KMS-11 (cell line): Measurements from ENCODE around the gene KCNE4.

Source experiments
- H2AFZ ChIP-seq: fragments of 200-600 bp; sonication (generic); 2 replicates; pipeline ENCODE4 v1.6.1; 2016; ENCODE audit warnings: antibody characterized with exemption, mixed run types, low read depth
- H3K27ac ChIP-seq: fragments of 200-600 bp; sonication (generic); 2 replicates; pipeline ENCODE4 v1.6.1; 2016; ENCODE audit warnings: mild to moderate bottlenecking, mixed run types
- H3K27me3 ChIP-seq: fragments of 200-600 bp; sonication (generic); 2 replicates; pipeline ENCODE4 v1.6.1; 2017; ENCODE audit warnings: mild to moderate bottlenecking, low read depth, mixed run types, moderate library complexity; ENCODE audit not compliant: insufficient read depth
- H3K36me3 ChIP-seq: fragments of 200-600 bp; sonication (generic); 2 replicates; pipeline ENCODE4 v1.6.1; 2017; ENCODE audit warnings: mild to moderate bottlenecking, mixed run types; ENCODE audit not compliant: insufficient read depth
- H3K4me1 ChIP-seq: fragments of 200-600 bp; sonication (generic); 2 replicates; pipeline ENCODE4 v1.6.1; 2016; ENCODE audit warnings: mild to moderate bottlenecking, low read depth, mixed run types; ENCODE audit not compliant: poor library complexity, severe bottlenecking
- H3K4me2 ChIP-seq: fragments of 200-600 bp; sonication (generic); 2 replicates; pipeline ENCODE4 v1.7.0; 2016; ENCODE audit warnings: mild to moderate bottlenecking, mixed run types
- H3K4me3 ChIP-seq: fragments of 200-600 bp; sonication (generic); IDR thresholded peaks from 2 replicates; pipeline ENCODE4 v1.6.1; 2017; ENCODE audit warnings: low read depth, low read length, mixed read lengths; ENCODE audit not compliant: insufficient read depth
- H3K79me2 ChIP-seq: fragments of 200-600 bp; sonication (generic); 2 replicates; pipeline ENCODE4 v1.6.1; 2016; ENCODE audit warnings: low read depth, mixed run types; ENCODE audit not compliant: insufficient read depth
- H3K9ac ChIP-seq: fragments of 200-600 bp; sonication (generic); 2 replicates; pipeline ENCODE4 v1.6.1; 2016; ENCODE audit warnings: mild to moderate bottlenecking, mixed run types
- H4K20me1 ChIP-seq: fragments of 200-600 bp; sonication (generic); 2 replicates; pipeline ENCODE4 v1.6.1; 2016; ENCODE audit warnings: mild to moderate bottlenecking, mixed run types; ENCODE audit not compliant: insufficient read depth
- TF ChIP-seq, protein P1 (sequence below): fragments of 200-600 bp; sonication (generic); conservative IDR thresholded peaks from 2 replicates; pipeline ENCODE4 v1.6.1; 2017; ENCODE audit warnings: low read depth, mild to moderate bottlenecking, antibody characterized with exemption, low read length, moderate library complexity, mixed read lengths

KCNE4 gene

DNA sequence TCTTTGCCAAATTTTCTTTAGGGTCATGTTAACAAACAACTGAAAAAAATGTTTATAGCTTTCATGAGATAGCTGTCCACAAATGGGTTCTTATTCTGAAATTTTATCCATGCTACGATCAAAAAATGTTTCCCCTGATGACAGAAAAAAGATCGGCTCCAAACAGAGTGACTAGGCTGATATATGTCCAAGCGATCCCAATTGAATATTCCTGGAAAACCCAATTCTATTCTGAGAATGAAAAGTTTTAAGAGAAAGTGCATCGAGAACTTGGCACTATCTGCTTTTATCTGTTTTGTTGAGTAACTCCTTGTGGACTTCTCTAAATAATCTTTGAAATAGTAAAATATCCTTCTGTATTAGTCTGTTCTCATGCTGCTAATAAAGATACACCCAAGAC, 19.1 kb downstream of the KCNE4 start:
- no peak overlapping the region for H2AFZ ChIP-seq
- H3K27me3 ChIP-seq, result no peaks in the 10 kb centered on the region
- no peak overlapping the region for H3K4me3 ChIP-seq
- H3K9ac ChIP-seq, result no peak overlapping the region
- H4K20me1 ChIP-seq, result no peaks in the 10 kb centered on the region
- H3K4me2 ChIP-seq, result no peak overlapping the region
- no peaks in the 10 kb centered on the region for H3K36me3 ChIP-seq
- TF ChIP-seq, protein P1, sequence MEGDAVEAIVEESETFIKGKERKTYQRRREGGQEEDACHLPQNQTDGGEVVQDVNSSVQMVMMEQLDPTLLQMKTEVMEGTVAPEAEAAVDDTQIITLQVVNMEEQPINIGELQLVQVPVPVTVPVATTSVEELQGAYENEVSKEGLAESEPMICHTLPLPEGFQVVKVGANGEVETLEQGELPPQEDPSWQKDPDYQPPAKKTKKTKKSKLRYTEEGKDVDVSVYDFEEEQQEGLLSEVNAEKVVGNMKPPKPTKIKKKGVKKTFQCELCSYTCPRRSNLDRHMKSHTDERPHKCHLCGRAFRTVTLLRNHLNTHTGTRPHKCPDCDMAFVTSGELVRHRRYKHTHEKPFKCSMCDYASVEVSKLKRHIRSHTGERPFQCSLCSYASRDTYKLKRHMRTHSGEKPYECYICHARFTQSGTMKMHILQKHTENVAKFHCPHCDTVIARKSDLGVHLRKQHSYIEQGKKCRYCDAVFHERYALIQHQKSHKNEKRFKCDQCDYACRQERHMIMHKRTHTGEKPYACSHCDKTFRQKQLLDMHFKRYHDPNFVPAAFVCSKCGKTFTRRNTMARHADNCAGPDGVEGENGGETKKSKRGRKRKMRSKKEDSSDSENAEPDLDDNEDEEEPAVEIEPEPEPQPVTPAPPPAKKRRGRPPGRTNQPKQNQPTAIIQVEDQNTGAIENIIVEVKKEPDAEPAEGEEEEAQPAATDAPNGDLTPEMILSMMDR, result no peak
- H3K79me2 ChIP-seq, result no peaks in the 10 kb centered on the region
- no peak overlapping the region for H3K27ac ChIP-seq
- peaks cover 23% of the 10 kb centered on the region for H3K4me1 ChIP-seq

DNA sequence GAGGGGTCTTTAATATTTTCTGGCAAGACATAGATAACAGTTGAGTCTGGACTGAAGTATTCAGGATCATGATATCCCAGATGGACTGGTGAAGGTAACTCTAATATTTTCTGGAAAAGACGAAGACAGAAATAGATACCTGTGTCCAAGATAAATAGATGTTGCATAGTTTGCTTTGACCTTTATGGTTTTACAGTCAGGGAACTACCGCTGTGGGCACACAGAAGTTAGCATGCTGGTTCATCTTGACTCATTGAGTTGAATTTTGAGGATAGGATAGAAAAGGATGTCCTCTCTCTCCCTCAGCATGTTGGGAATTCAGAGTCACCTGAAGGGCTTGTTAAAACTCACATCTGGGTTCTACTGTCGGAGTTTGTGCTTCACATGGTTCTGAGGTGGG, 20.8 kb downstream of the KCNE4 start:
- Histone ChIP-seq H3K4me2 (no peak overlapping the region), H3K79me2 (no peaks in the 10 kb centered on the region), H3K36me3 (no peaks in the 10 kb centered on the region), H4K20me1 (no peaks in the 10 kb centered on the region), H3K27ac (no peak overlapping the region), H2AFZ (no peak overlapping the region), H3K27me3 (no peaks in the 10 kb centered on the region), H3K4me3 (no peak overlapping the region), H3K9ac (no peak overlapping the region), H3K4me1 (peaks cover 40% of the 10 kb centered on the region)
- TF ChIP-seq, protein P1, result no peak

DNA sequence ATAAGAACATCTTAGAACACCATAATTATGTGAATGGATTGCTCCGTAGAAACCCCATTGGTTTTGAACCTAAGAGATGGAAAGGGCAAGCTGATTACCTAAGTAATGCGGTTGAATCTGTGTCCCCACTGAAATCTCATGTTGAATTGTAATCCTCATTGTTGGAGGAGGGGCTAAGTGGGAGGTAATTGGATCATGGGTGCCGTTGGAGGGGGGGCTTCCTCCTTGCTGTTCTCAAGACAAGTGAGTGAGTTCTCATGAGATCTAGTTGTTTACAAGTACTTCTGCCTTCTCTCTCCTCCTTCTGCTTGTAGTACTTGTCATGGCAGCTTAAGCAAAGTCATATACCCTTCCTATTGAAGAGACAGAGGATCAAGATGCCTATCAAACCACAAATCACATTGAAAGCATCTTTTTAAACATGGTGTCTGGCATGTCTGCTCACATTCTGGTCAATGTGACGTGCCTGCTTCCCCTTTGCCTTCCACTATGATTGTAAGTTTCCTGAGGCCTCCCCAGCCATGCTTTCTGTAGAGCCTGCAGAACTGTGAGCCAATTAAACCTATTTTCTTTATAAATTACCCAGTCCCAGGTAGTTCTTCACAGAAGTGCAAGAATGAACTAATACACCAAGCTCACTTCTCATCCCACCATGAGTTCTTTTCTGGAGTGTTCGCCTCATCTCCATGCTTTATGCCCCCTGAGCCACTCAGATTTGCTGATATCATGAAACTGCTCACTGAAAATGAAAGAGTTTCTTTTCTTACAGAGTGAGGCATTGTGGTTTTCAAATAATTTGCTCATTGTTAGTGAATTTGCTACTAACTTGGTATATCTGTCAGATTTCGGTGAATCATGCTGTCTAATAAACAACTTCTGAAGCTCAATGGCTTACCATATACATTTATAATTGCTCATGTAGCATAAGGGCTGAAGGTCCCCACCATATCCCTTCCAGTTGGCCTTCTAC, 23.6 kb downstream of the KCNE4 start:
- peaks cover 56% of the 10 kb centered on the region for H3K4me1 ChIP-seq
- H4K20me1 ChIP-seq, result no peaks in the 10 kb centered on the region
- peak overlapping the region; percentile 59 for H3K9ac ChIP-seq
- peak overlapping the region; percentile 90 for H3K27ac ChIP-seq
- H3K79me2 ChIP-seq, result no peaks in the 10 kb centered on the region
- no peaks in the 10 kb centered on the region for H3K27me3 ChIP-seq
- H3K4me2 ChIP-seq, result peak overlapping the region; percentile 72
- no peaks in the 10 kb centered on the region for H3K36me3 ChIP-seq
- peak overlapping the region; percentile 58; the same call in 1 of the 2 replicates for H2AFZ ChIP-seq
- peak overlapping the region; percentile 23 for H3K4me3 ChIP-seq
- TF ChIP-seq, protein P1, result no peak

DNA sequence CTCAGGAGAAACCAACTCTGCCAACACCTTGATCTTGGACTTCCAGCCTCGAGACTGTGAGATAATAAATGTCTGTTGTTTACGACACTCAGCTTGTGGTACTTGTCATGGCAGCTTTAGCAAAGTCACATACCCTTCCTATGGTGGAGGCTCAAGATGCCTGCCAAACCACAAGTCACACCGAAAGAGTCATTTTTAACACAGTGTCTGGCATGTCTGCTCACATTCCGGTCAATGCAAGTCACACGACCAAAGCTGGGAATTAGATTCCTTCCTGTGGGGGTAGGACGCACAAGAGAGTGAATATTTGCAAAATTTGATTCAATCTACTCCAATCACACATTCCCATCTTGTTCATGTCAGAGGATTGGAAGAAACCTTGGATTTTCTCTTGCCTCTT, 24.6 kb downstream of the KCNE4 start:
- H3K4me1 ChIP-seq, result peaks cover 60% of the 10 kb centered on the region
- H3K79me2 ChIP-seq, result no peaks in the 10 kb centered on the region
- H3K9ac ChIP-seq, result peak overlapping the region; percentile 59; the same call in 1 of the 2 replicates
- H3K4me2 ChIP-seq, result peak overlapping the region; percentile 72
- peak overlapping the region; percentile 58 for H2AFZ ChIP-seq
- TF ChIP-seq, protein P1, result no peak
- no peaks in the 10 kb centered on the region for H4K20me1 ChIP-seq
- peak overlapping the region; percentile 90 for H3K27ac ChIP-seq
- peak overlapping the region; percentile 6 for H3K4me3 ChIP-seq
- H3K27me3 ChIP-seq, result no peaks in the 10 kb centered on the region
- H3K36me3 ChIP-seq, result no peaks in the 10 kb centered on the region
